Suprapubic skin (tissue), 4 donors: Measurements from ENCODE around the gene ATN1. TPM values are rescaled to one million over a fixed set of nuclear protein-coding genes. Genes with fewer than 3 reads are reported as not detected.

ENCODE experiments used
- DNase-seq, 2 donors: peaks; one replicate each; pipeline ENCODE4 v3.0.0-alpha.2; 2019; ENCODE audit warnings: low spot score in 2 of 2
- H3K27ac ChIP-seq: fragments of 200-600 bp; sonication (generic); one replicate; pipeline ENCODE4 v1.5.1; 2019
- H3K27me3 ChIP-seq: fragments of 200-600 bp; sonication (generic); one replicate; pipeline ENCODE4 v1.5.1; 2019
- H3K36me3 ChIP-seq: fragments of 200-600 bp; sonication (generic); one replicate; pipeline ENCODE4 v1.5.1; 2019
- H3K4me1 ChIP-seq: fragments of 200-600 bp; sonication (generic); one replicate; pipeline ENCODE4 v1.5.1; 2019
- H3K4me3 ChIP-seq: fragments of 200-600 bp; sonication (generic); one replicate; pipeline ENCODE4 v1.5.1; 2019; ENCODE audit warnings: mild to moderate bottlenecking
- H3K9me3 ChIP-seq: fragments of 200-600 bp; sonication (generic); one replicate; pipeline ENCODE4 v1.5.1; 2019
- CTCF ChIP-seq, 2 donors: fragments of 200-600 bp in 1 of 2; fragments of 450-650 bp in 1 of 2; sonication (generic) in 1 of 2; IDR thresholded peaks; one replicate each; pipeline ENCODE4 v1.5.1; 2016 to 2019; ENCODE audit warnings: antibody characterized with exemption in 2 of 2, mild to moderate bottlenecking in 1 of 2, moderate library complexity in 1 of 2
- EP300 ChIP-seq: sonication (generic); formaldehyde crosslinking; IDR thresholded peaks from one replicate; pipeline ENCODE4 v1.6.1; 2017; ENCODE audit warnings: antibody characterized with exemption
- POLR2A ChIP-seq, 2 donors: fragments of 450-650 bp; IDR thresholded peaks; one replicate each; pipeline ENCODE4 v1.6.1; 2017; ENCODE audit warnings: antibody characterized with exemption in 2 of 2, mild to moderate bottlenecking in 2 of 2, moderate library complexity in 2 of 2
- POLR2AphosphoS5 ChIP-seq, 3 donors: sonication (generic); formaldehyde crosslinking; IDR thresholded peaks; one replicate each; pipeline ENCODE4 v1.6.1; 2017; ENCODE audit warnings: antibody characterized with exemption in 3 of 3
- WGBS: methylation state at CpG from one replicate; pipeline ENCODE4 v1.1.5; 2018; 5-methylcytosine and 5-hydroxymethylcytosine counted together
- total RNA-seq, 4 donors: library from RNA; depleted of rRNA; stranded (reverse); fragments of >200 nt; gene quantifications; one replicate each; pipeline ENCODE4 v1.1.0, GENCODE V29; 2016

Gene ATN1
- total RNA-seq, 4 donors from 2014 or later = 58.4 to 137 (median 67.7) TPM

DNA sequence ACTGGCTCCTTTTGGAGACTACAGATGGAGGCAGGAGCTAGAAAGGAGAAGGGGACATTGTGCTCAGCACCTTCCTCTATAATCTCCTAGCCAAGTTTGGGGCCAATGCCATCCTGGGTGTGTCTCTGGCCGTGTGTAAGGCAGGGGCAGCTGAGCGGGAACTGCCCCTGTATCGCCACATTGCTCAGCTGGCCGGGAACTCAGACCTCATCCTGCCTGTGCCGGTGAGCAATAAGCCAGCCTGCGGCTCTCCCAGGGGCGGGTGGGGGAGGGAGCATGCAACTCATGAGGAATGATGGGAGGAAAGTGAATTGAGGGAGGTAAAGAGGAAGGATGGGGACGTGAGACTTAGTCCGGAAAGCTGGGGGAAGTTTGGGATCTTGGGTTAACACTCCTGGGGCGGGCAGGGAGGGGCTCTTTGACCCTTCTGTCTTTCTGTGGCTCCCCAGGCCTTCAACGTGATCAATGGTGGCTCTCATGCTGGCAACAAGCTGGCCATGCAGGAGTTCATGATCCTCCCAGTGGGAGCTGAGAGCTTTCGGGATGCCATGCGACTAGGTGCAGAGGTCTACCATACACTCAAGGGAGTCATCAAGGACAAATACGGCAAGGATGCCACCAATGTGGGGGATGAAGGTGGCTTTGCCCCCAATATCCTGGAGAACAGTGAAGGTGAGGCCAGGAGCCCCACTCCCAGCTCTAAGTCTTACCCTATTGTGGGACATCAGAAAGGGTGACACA is 10.1 kb upstream of the ATN1 start:
- WGBS = 88% methylated on average over 14 of the region's 14 CpGs
- Histone ChIP-seq H3K27me3 (no peaks in the 10 kb centered on the region), H3K36me3 (peaks cover 5% of the 10 kb centered on the region), H3K27ac (no peak overlapping the region), H3K4me1 (peaks cover 20% of the 10 kb centered on the region), H3K4me3 (no peak overlapping the region), H3K9me3 (no peaks in the 10 kb centered on the region)
- TF ChIP-seq CTCF (IDR thresholded peaks at IDR 0.05) (no peak), EP300 (no peak), POLR2A (IDR thresholded peaks at IDR 0.05) (no peak), POLR2AphosphoS5 (IDR thresholded peaks at IDR 0.05) (no peak)
- DNase-seq = no peak

GRCh38 chr12:6919588-6919987 is 8.2 kb upstream of the ATN1 start:
- no peak for DNase-seq
- H3K27ac ChIP-seq = no peak overlapping the region
- no peak overlapping the region for H3K4me3 ChIP-seq
- peaks cover 5% of the 10 kb centered on the region for H3K36me3 ChIP-seq
- no peaks in the 10 kb centered on the region for H3K9me3 ChIP-seq
- TF ChIP-seq CTCF (IDR thresholded peaks at IDR 0.05) (no peak), EP300 (no peak), POLR2AphosphoS5 (IDR thresholded peaks at IDR 0.05) (no peak), POLR2A (IDR thresholded peaks at IDR 0.05) (no peak)
- no peaks in the 10 kb centered on the region for H3K27me3 ChIP-seq
- peaks cover 13% of the 10 kb centered on the region for H3K4me1 ChIP-seq
- WGBS = 76% methylated on average over 7 of the region's 7 CpGs

GRCh38 chr12:6921539-6921938 is 6.2 kb upstream of the ATN1 start:
- Histone ChIP-seq H3K27me3 (no peaks in the 10 kb centered on the region), H3K9me3 (no peaks in the 10 kb centered on the region), H3K4me3 (no peak overlapping the region), H3K36me3 (peaks cover 5% of the 10 kb centered on the region), H3K4me1 (peaks cover 22% of the 10 kb centered on the region), H3K27ac (no peak overlapping the region)
- 73% methylated on average over 3 of the region's 7 CpGs for WGBS
- no peak for DNase-seq
- TF ChIP-seq EP300 = no peak
- TF ChIP-seq POLR2A (IDR thresholded peaks at IDR 0.05) = no peak
- TF ChIP-seq CTCF (IDR thresholded peaks at IDR 0.05) = no peak
- no peak for TF ChIP-seq POLR2AphosphoS5 (IDR thresholded peaks at IDR 0.05)

- no peak overlapping the region for H3K27ac ChIP-seq
- H3K4me3 ChIP-seq = no peak overlapping the region
- H3K27me3 ChIP-seq = no peaks in the 10 kb centered on the region
- H3K36me3 ChIP-seq = peaks cover 5% of the 10 kb centered on the region
- DNase-seq = no peak
- no peaks in the 10 kb centered on the region for H3K9me3 ChIP-seq
- WGBS = 88% methylated on average over 9 of the region's 9 CpGs
- peaks cover 30% of the 10 kb centered on the region for H3K4me1 ChIP-seq
- no peak for TF ChIP-seq CTCF (IDR thresholded peaks at IDR 0.05)
- TF ChIP-seq POLR2AphosphoS5 (IDR thresholded peaks at IDR 0.05) = no peak
- no peak for TF ChIP-seq POLR2A (IDR thresholded peaks at IDR 0.05)
- no peak for TF ChIP-seq EP300
These were observed 5.5 kb upstream of the ATN1 start for GRCh38 chr12:6921996-6922946.
